ENCODE data around the gene MUTYH. TPM values are rescaled to one million over a fixed set of nuclear protein-coding genes. Genes with fewer than 3 reads are reported as not detected.

MUTYH gene
- total RNA-seq, 1 donor from 2014 or later, result 33.7 TPM

DNA sequence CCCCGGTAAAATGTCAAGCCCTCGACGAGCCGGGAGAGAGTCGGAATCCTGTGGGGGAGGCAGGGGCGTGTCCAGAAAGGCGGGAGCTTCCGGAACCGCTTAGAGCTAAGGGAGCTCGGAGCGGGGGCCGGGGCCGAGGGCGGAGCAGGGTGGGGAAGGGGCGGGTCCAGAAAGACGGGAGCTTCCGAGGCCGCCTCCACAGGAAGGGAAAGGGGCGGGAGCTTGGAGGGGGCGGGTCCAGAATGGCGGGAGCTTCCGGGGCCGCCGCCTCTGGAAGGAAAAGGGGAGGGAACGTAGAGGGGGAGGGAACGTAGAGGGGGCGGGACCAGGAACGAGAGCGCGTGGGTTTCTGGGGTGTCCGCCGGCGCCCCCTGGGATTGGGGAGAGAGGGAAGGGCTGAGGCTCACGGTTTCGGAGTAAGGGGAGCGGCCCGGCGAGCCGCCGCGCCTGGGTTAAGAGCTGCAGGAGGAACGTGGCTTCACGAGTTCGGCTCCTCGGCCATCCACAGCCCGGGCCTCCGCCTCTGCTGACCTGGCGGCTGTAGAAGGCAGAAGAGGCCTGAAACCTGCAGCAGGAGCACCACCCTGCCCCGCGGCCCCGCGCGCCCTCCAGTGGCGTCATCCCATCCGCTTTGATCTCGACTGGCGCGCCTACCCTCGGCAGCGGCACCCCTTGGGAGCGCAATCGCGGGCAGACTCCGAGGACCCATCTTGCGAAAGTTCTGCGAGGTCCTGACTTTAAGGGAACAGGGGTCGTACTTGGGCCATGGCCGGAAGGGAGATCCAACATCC, 36.5 kb downstream of the MUTYH start:
- peak; percentile 55 for TF ChIP-seq CTCF (IDR thresholded peaks at IDR 0.05; ENCODE audit: partially characterized antibody, unreplicated experiment)
- H3K4me1 Mint-ChIP-seq (ENCODE audit: low read depth, unreplicated experiment), result peaks cover 2% of the 10 kb centered on the region
- no peaks in the 10 kb centered on the region for H3K36me3 Mint-ChIP-seq (ENCODE audit: unreplicated experiment)
- peak; percentile 98 for DNase-seq
- peak overlapping the region; percentile 90 for H3K4me3 Mint-ChIP-seq (ENCODE audit: unreplicated experiment)
- peaks cover 2% of the 10 kb centered on the region for H3K27me3 Mint-ChIP-seq (ENCODE audit: unreplicated experiment)
- H3K27ac Mint-ChIP-seq (ENCODE audit: unreplicated experiment), result peak overlapping the region; percentile 86
- peaks cover 3% of the 10 kb centered on the region for H3K9me3 Mint-ChIP-seq (ENCODE audit: unreplicated experiment)

- Mint-ChIP-seq H3K9me3 (ENCODE audit: unreplicated experiment) (peaks cover 3% of the 10 kb centered on the region), H3K27me3 (ENCODE audit: unreplicated experiment) (peaks cover 2% of the 10 kb centered on the region), H3K36me3 (ENCODE audit: unreplicated experiment) (no peaks in the 10 kb centered on the region), H3K4me1 (ENCODE audit: low read depth, unreplicated experiment) (peaks cover 2% of the 10 kb centered on the region), H3K27ac (ENCODE audit: unreplicated experiment) (no peak overlapping the region), H3K4me3 (ENCODE audit: unreplicated experiment) (peak overlapping the region; percentile 90)
- no peak for TF ChIP-seq CTCF (IDR thresholded peaks at IDR 0.05; ENCODE audit: partially characterized antibody, unreplicated experiment)
- no peak for DNase-seq
These were observed 37.6 kb downstream of the MUTYH start for GRCh38 chr1:45302505-45303150.

GRCh38 chr1:45300669-45300997, 39.6 kb downstream of the MUTYH start:
- Mint-ChIP-seq H3K36me3 (ENCODE audit: unreplicated experiment) (no peaks in the 10 kb centered on the region), H3K4me3 (ENCODE audit: unreplicated experiment) (no peak overlapping the region), H3K27me3 (ENCODE audit: unreplicated experiment) (peaks cover 2% of the 10 kb centered on the region), H3K9me3 (ENCODE audit: unreplicated experiment) (peaks cover 3% of the 10 kb centered on the region), H3K27ac (ENCODE audit: unreplicated experiment) (no peak overlapping the region), H3K4me1 (ENCODE audit: low read depth, unreplicated experiment) (peaks cover 2% of the 10 kb centered on the region)
- no peak for TF ChIP-seq CTCF (IDR thresholded peaks at IDR 0.05; ENCODE audit: partially characterized antibody, unreplicated experiment)
- no peak for DNase-seq

DNA sequence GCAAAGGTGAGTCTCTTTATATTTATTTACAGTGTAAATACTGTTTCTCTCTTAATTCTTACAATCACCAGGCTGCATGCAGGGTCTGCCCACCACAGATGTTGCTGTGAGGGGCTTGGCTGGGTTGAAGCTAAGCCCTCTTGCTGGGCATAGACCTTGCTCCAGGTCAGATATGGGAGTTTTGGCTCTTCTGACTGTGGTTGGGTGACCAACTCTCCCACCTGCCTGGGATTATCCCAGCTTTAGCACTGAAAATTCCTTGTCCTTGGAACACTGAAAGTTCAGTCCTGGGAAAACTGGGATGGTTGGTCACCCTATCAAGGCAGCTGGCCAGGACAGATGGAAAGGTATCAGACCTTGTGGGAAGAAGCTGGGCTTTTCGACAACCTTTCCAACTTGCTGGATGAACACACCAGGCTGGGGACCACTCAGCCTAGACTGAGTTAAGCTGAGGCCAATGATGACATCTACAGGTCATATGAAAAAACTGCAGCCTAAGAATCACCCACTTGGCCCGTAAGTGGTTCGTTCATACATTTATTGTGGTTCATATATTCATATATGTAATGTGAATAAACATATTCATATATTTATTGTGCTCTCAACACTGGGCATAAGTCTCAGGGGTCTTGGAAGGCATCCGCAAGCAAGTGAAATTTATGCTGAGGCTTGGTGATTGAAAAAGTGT, 40.1 kb downstream of the MUTYH start:
- Mint-ChIP-seq H3K27me3 (ENCODE audit: unreplicated experiment) (peaks cover 2% of the 10 kb centered on the region), H3K4me3 (ENCODE audit: unreplicated experiment) (peak overlapping the region; percentile 18), H3K36me3 (ENCODE audit: unreplicated experiment) (no peaks in the 10 kb centered on the region), H3K4me1 (ENCODE audit: low read depth, unreplicated experiment) (peaks cover 2% of the 10 kb centered on the region), H3K27ac (ENCODE audit: unreplicated experiment) (no peak overlapping the region), H3K9me3 (ENCODE audit: unreplicated experiment) (peaks cover 3% of the 10 kb centered on the region)
- peak; percentile 29 for DNase-seq
- peak; percentile 75 for TF ChIP-seq CTCF (IDR thresholded peaks at IDR 0.05; ENCODE audit: partially characterized antibody, unreplicated experiment)

All from glutamatergic neuron (in vitro differentiated cells).